Nephron (organoid): ENCODE results near the gene CKMT1B.
"Not testable (repeated sequence)": the region's sequence is repeated elsewhere in the genome, so short reads cannot be mapped to it uniquely, and the experiment has no call there.

Source experiments
- H3K27ac Mint-ChIP-seq, 3 experiments: 2 replicates each; pipeline ENCODE4 v1.8.0; 2020; ENCODE audit warnings: mixed read lengths in 3 of 3, mild to moderate bottlenecking in 2 of 3, moderate library complexity in 1 of 3
- H3K27me3 Mint-ChIP-seq: 2 replicates; pipeline ENCODE4 v1.8.0; 2021; ENCODE audit warnings: low read depth, mild to moderate bottlenecking, moderate library complexity, mixed read lengths
- H3K36me3 Mint-ChIP-seq: 2 replicates; pipeline ENCODE4 v1.8.0; 2020; ENCODE audit warnings: low read depth, mixed read lengths
- H3K4me1 Mint-ChIP-seq: 2 replicates; pipeline ENCODE4 v1.8.0; 2020; ENCODE audit warnings: mixed read lengths
- H3K4me3 Mint-ChIP-seq, 3 experiments: 2 replicates each; pipeline ENCODE4 v1.8.0; 2020; ENCODE audit warnings: mild to moderate bottlenecking in 3 of 3, mixed read lengths in 3 of 3, moderate library complexity in 2 of 3
- H3K9me3 Mint-ChIP-seq: 2 replicates; pipeline ENCODE4 v1.8.0; 2020; ENCODE audit warnings: mixed read lengths
- CTCF ChIP-seq, 3 experiments: fragments of 200-600 bp; sonication (generic); IDR thresholded peaks; one replicate each; pipeline ENCODE4 v1.5.0; 2021; ENCODE audit warnings: antibody characterized with exemption in 3 of 3; ENCODE audit not compliant: unreplicated experiment in 3 of 3

Gene CKMT1B

DNA sequence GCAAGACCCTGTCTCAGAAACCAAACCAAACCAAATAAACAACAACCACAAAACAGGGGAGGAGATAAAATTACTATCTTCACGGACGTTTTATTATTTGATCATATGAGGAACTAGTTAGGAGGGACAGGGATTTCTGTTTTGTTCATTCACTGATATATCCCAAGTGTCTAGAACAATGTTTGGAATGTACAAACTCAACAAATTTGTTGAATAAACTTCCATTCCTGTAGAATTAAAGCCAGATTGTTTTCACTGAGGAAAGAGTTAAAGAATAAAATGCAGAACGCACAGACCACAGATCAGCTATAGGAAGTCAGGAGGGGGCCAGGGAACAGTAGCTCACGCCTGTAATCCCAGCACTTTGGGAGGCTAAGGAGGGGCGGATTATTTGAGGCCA lies 31.3 kb downstream of the CKMT1B start:
- H3K27ac Mint-ChIP-seq = no peak overlapping the region
- H3K9me3 Mint-ChIP-seq = no peaks in the 10 kb centered on the region
- no peaks in the 10 kb centered on the region for H3K4me1 Mint-ChIP-seq
- H3K4me3 Mint-ChIP-seq = no peak overlapping the region
- peaks cover 22% of the 10 kb centered on the region for H3K27me3 Mint-ChIP-seq
- no peak for TF ChIP-seq CTCF (IDR thresholded peaks at IDR 0.05; ENCODE audit: unreplicated experiment in 3 of 3)
- no peaks in the 10 kb centered on the region for H3K36me3 Mint-ChIP-seq

- H3K4me3 Mint-ChIP-seq, H3K27ac Mint-ChIP-seq, H3K9me3 Mint-ChIP-seq, H3K4me1 Mint-ChIP-seq, H3K36me3 Mint-ChIP-seq: not testable (repeated sequence)
- peaks cover 17% of the 10 kb centered on the region for H3K27me3 Mint-ChIP-seq
These were observed 33.1 kb downstream of the CKMT1B start for GRCh38 chr15:43626937-43627336.

DNA sequence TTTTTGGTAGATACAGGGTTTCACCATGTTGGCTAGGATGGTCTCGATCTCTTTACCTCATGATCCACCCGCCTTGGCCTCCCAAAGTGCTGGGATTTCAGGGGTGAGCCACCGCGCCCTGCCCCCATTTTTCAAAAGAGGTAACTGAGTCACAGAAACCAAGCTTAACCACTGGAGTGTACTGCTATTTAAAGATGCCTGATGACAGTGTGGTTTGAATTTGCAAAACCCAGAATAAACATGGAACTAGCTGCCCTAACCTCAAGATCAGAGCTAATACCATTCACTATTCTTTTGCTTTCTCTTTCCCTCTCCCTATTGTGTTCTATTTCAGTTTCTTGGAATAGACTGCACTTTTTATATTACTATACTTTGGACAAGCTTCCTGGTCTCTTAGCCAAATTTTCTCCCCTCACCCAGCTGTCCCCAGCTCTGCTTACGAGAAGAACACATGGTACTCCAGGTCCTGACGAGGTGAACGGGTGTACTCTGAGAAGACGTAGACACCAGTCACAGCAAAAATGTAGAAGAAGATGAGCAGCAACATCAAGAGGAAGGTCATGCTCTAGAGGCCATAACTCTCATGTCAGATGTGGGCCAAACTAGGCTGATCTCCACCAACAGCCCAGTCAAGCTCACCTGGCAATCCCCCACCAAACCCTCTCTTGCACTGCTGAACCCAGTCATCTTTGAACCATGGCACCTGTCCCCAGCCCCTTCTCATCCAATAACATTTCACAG lies 44.8 kb downstream of the CKMT1B start:
- H3K36me3 Mint-ChIP-seq, H3K27me3 Mint-ChIP-seq, H3K4me1 Mint-ChIP-seq, H3K4me3 Mint-ChIP-seq, H3K9me3 Mint-ChIP-seq, H3K27ac Mint-ChIP-seq: not testable (repeated sequence)
